Adrenal gland (tissue), 12 donors: ENCODE data around the gene HOXA6. TPM values are rescaled to one million over a fixed set of nuclear protein-coding genes. Genes with fewer than 3 reads are reported as not detected.

Experiments
- DNase-seq, 7 donors: peaks; one replicate each; pipeline ENCODE4 v3.0.0-alpha.2; 2019 to 2020
- H3K27ac ChIP-seq, 5 donors: fragments of 200-600 bp; sonication (generic) in 4 of 5; 1 replicate in 3 of 5; 2 replicates in 2 of 5; pipeline versions ENCODE4 v1.5.1 to v1.8.0; 2016 to 2020; ENCODE audit warnings: mild to moderate bottlenecking in 1 of 5
- H3K27me3 ChIP-seq: fragments of 200-600 bp; 2 replicates; pipeline ENCODE4 v1.8.0; 2021
- H3K36me3 ChIP-seq, 2 donors: fragments of 200-600 bp; replicated peaks in 1 of 2; 1 replicate in 1 of 2; 2 replicates in 1 of 2; pipeline versions ENCODE4 v1.5.1 to v1.8.0; 2018 to 2022
- H3K4me1 ChIP-seq, 2 donors: fragments of 200-600 bp; replicated peaks in 1 of 2; 1 replicate in 1 of 2; 2 replicates in 1 of 2; pipeline versions ENCODE4 v1.5.1 to v1.8.0; 2018 to 2021
- H3K4me3 ChIP-seq, 4 donors: fragments of 200-600 bp; sonication (generic) in 3 of 4; one replicate each; pipeline ENCODE4 v1.5.1; 2016 to 2018
- H3K9me3 ChIP-seq, 3 donors: fragments of 200-600 bp; sonication (generic) in 1 of 3; replicated peaks in 1 of 3; 1 replicate in 2 of 3; 2 replicates in 1 of 3; pipeline versions ENCODE4 v1.5.1 to v1.8.0; 2016 to 2021
- POLR2A ChIP-seq, 2 donors: fragments of 450-650 bp; IDR thresholded peaks; one replicate each; pipeline ENCODE4 v1.6.1; 2017; ENCODE audit warnings: antibody characterized with exemption in 2 of 2, mild to moderate bottlenecking in 2 of 2, moderate library complexity in 1 of 2
- WGBS, 4 donors: extraction: QIAGEN DNeasy Blood & Tissue Kit in 2 of 4; methylation state at CpG; one replicate each; pipeline versions ENCODE4 v1.1.5 to v1.1.7; 2013 to 2017; 5-methylcytosine and 5-hydroxymethylcytosine counted together
- intact Hi-C, 2 donors: fragments of 100-400 bp; cut with DNase I; formaldehyde crosslinking; loops; one replicate each; pipeline versions ENCODE4 v1.14.1 to v1.15.0; 2022 to 2023
- polyA plus RNA-seq, 3 donors: library from polyadenylated mRNA; stranded (reverse); fragments of 200-250 nt in 2 of 3; fragments of 350-450 nt in 1 of 3; fragmentation: Illumina TruSeq in 1 of 3; extraction: RNeasy Lipid Tissue Mini Kit (QIAGEN cat#74804) in 1 of 3; gene quantifications; one replicate each; pipeline ENCODE4 v1.2.3, GENCODE V29; 2013 to 2014
- total RNA-seq, 9 donors: library from RNA; depleted of rRNA in 4 of 9; stranded (reverse); fragments of >200 nt in 4 of 9; fragments of 120-200 nt in 1 of 9; fragmentation: NEBNext Ultra II Directional in 1 of 9; extraction: Animal tissue kit (Norgen Biotek cat#: 25700) in 1 of 9; gene quantifications; one replicate each; pipeline versions ENCODE4 v1.1.0 to v1.2.4, GENCODE V29; 2013 to 2023
- TF ChIP-seq, protein P1 (sequence below), 6 experiments: fragments of 450-650 bp in 4 of 6; fragments of 200-600 bp in 2 of 6; sonication (generic) in 1 of 6; IDR thresholded peaks; 1 replicate in 5 of 6; 2 replicates in 1 of 6; pipeline versions ENCODE4 v1.5.1 to v1.8.0; 2016 to 2021; ENCODE audit warnings: antibody characterized with exemption in 6 of 6, mild to moderate bottlenecking in 2 of 6, moderate library complexity in 1 of 6
- donor health status: healthy with polysubstance abuse.
- donor health status: Bipolar disorder and iron deficiency.
- donor health status: DM: yes; HTN: yes; CAD: no.
- donor health status: DM: no; HTN: no; CAD: no.
- donor health status: DM: no; HTN: no; CAD: no.
- donor health status: DM: yes; HTN: yes; CAD: no.

HOXA6 gene
- total and polyA plus RNA-seq, 12 donors, result 1.3 to 27.2 (median 14.8) TPM

DNA sequence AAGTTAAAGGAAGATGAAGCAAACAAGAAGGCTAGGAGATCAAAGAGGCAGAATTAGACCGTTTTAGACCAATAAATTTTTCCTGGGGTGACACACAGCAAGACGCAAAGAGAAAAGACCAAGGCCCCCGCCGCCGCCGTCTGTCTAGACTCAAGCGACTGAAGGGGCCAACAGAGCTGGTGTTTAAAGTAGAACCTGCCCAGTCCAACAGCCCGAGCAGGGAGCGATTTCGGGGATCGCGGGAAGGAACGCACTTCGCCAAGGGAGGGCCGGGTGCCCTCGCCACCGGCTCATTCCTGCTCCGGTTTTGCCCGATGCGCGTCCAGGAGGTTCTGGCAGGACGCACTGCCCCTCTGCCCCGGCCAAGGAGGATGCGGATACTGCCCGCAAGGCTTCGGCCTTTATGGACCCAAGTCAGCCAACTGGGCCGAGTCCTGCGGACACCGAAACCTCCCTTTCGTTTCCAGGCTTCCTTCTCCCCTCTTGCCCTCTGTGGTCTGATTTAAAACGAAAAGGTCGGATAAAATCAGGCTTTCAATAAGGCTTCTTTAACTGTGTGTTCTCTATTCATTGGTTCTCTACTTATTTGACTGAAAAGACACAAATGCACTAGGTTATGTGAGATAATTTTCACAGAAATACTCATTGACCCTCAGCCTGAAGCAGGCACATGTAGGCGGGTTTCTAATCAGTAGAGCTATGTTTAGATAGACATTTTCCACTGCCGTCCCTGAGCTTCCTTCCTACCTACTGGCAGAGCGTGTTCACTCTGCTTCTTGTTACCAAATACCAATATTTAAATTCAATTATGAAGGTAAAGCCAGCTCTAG, 11.1 kb upstream of the HOXA6 start:
- no peak for TF ChIP-seq POLR2A (IDR thresholded peaks at IDR 0.05)
- TF ChIP-seq, protein P1, sequence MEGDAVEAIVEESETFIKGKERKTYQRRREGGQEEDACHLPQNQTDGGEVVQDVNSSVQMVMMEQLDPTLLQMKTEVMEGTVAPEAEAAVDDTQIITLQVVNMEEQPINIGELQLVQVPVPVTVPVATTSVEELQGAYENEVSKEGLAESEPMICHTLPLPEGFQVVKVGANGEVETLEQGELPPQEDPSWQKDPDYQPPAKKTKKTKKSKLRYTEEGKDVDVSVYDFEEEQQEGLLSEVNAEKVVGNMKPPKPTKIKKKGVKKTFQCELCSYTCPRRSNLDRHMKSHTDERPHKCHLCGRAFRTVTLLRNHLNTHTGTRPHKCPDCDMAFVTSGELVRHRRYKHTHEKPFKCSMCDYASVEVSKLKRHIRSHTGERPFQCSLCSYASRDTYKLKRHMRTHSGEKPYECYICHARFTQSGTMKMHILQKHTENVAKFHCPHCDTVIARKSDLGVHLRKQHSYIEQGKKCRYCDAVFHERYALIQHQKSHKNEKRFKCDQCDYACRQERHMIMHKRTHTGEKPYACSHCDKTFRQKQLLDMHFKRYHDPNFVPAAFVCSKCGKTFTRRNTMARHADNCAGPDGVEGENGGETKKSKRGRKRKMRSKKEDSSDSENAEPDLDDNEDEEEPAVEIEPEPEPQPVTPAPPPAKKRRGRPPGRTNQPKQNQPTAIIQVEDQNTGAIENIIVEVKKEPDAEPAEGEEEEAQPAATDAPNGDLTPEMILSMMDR (IDR thresholded peaks at IDR 0.05), result no peak
- intact Hi-C loops, result no loop called here
- Histone ChIP-seq H3K4me3 (no peak overlapping the region), H3K27ac (peak overlapping the region in 1 of 5 donors; percentile 14), H3K27me3 (no peaks in the 10 kb centered on the region), H3K9me3 (no peaks in the 10 kb centered on the region), H3K4me1 (peaks cover 12 to 25% of the 10 kb centered on the region in 2 donors), H3K36me3 (no peaks in the 10 kb centered on the region)
- WGBS, 4 donors, result 75 to 90% (median 78%) methylated on average over 35 of the region's 35 CpGs
- DNase-seq, result peak in 3 of 7 donors; percentile 4 to 50 (median 17)

DNA sequence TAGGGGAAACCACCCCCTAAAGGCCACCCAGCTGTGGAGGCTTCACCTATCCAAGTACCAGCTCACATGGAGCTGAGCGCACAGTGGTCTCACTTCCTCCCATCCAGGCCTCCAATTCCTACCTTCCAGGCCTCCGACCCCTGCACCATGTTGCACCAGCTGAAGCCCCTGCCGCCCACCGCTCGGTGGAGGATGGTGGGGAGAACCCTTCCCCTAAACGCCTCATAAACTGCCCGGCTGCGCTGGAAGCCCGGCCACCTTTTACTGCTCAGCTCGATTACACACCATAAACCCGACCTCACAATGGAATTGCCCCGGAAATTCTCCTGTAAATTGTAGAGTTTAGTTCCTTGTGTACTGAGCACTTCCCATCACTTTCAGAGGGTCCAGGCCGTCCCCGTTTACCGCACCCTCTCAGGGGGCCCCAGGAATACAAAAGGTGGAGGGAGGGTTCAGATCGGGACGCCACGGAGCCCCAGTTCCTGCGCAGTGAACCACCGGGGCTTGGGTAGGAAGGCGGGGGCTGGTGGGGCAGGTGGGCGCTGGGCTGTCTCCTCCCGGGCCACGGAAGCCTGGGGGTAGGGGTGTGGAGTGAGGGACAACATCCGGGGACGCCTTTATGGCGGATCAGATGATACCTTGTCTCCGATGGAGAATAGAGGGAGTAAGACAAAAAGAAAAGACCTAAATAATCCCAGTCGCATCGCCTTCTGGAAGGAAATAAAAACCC, 10.3 kb upstream of the HOXA6 start:
- H3K4me1 ChIP-seq, result peaks cover 12 to 25% of the 10 kb centered on the region in 2 donors
- no peaks in the 10 kb centered on the region for H3K27me3 ChIP-seq
- H3K27ac ChIP-seq, result no peak overlapping the region
- H3K36me3 ChIP-seq, result no peaks in the 10 kb centered on the region
- DNase-seq, result peak in 4 of 7 donors; percentile 7 to 45 (median 20)
- no peak overlapping the region for H3K4me3 ChIP-seq
- no peak for TF ChIP-seq POLR2A (IDR thresholded peaks at IDR 0.05)
- TF ChIP-seq, protein P1 (IDR thresholded peaks at IDR 0.05), result no peak
- intact Hi-C loops, result no loop called here
- 72 to 84% (median 76%) methylated on average over 30 of the region's 30 CpGs for WGBS, 4 donors
- no peaks in the 10 kb centered on the region for H3K9me3 ChIP-seq

DNA sequence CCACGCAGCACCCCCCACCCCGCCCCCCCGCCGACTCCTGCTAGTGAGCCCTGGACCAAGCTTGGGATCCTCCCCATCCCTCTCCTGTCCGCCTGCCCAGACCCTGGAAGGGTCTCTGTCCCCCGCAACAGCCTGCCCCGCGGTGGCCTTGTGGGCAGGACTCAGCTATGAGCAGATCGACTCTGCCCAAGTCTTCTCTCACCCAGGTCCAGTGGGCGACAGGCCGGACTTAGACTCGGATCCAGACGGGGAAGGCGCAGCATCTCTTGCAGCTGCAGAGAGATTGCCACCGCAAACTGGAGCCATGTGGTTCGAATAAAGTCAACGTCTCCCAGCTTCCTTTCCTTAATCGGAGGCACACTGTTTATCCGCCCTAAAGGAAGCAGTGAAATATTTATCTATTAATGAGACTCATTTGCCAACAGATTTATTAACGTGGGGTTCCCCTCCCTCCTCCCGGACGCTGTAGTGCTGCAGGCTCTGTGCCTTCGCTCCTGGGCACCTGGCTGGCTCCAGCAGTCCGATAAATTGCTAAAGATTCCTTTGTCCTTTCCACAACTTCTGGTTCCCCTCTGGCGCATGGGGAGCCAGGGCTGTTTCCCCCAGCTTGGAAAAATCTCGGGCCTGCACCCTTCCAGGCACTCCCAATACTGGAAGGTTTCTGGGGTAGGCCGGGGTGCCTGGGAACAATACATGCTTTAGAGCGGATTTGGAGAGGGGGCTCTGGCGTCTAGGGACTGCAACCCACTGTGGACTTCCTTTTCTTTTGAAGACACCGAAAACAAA, 9.5 kb upstream of the HOXA6 start:
- TF ChIP-seq, protein P1 (IDR thresholded peaks at IDR 0.05), result no peak
- TF ChIP-seq POLR2A (IDR thresholded peaks at IDR 0.05), result no peak
- 38 to 70% (median 49%) methylated on average over 16 to 30 of the region's 30 CpGs for WGBS, 4 donors
- H3K36me3 ChIP-seq, result no peaks in the 10 kb centered on the region
- peak in 5 of 7 donors; percentile 16 to 56 (median 28) for DNase-seq
- H3K27ac ChIP-seq, result peak overlapping the region in 3 of 5 donors; percentile 61 to 92 (median 91)
- H3K4me3 ChIP-seq, result peak overlapping the region in 2 of 4 donors; percentile 33 to 57
- intact Hi-C loops, result no loop called here
- H3K4me1 ChIP-seq, result peaks cover 12 to 25% of the 10 kb centered on the region in 2 donors
- no peaks in the 10 kb centered on the region for H3K9me3 ChIP-seq
- H3K27me3 ChIP-seq, result no peaks in the 10 kb centered on the region
